Smooth muscle cell (in vitro differentiated cells): ENCODE measurements around the gene EML4. TPM values are rescaled to one million over a fixed set of nuclear protein-coding genes. Genes with fewer than 3 reads are reported as not detected.
A peak's percentile ranks its signal among the peaks of the same experiment; 100 is the strongest.
"Not testable (repeated sequence)": the region's sequence is repeated elsewhere in the genome, so short reads cannot be mapped to it uniquely, and the experiment has no call there.

Source experiments
- DNase-seq: peaks from one replicate; lab custom pipeline; 2025; ENCODE audit not compliant: unreplicated experiment; lab: John Stamatoyannopoulos, UW
- H2AFZ ChIP-seq: fragments of 200-600 bp; sonication (generic); 2 replicates; pipeline ENCODE4 v1.6.0; 2016; ENCODE audit warnings: antibody characterized with exemption, low read depth, mild to moderate bottlenecking
- H3F3A ChIP-seq: fragments of 200-600 bp; sonication (generic); 2 replicates; pipeline ENCODE4 v1.6.0; 2017; ENCODE audit warnings: antibody characterized with exemption, low read depth
- H3K27ac ChIP-seq: fragments of 200-600 bp; sonication (generic); 2 replicates; pipeline ENCODE4 v1.5.1; 2016; ENCODE audit warnings: low read depth, mild to moderate bottlenecking
- H3K27me3 ChIP-seq: fragments of 200-600 bp; sonication (generic); 2 replicates; pipeline ENCODE4 v1.6.1; 2016; ENCODE audit warnings: low read depth, mild to moderate bottlenecking
- H3K36me3 ChIP-seq: fragments of 200-600 bp; sonication (generic); 2 replicates; pipeline ENCODE4 v1.5.1; 2016; ENCODE audit warnings: low read depth
- H3K4me1 ChIP-seq: fragments of 200-600 bp; sonication (generic); 2 replicates; pipeline ENCODE4 v1.5.1; 2016; ENCODE audit warnings: low read depth
- H3K4me2 ChIP-seq: fragments of 200-600 bp; sonication (generic); 2 replicates; pipeline ENCODE4 v1.6.0; 2016; ENCODE audit warnings: mild to moderate bottlenecking
- H3K4me3 ChIP-seq: fragments of 200-600 bp; sonication (generic); 2 replicates; pipeline ENCODE4 v1.5.1; 2016; ENCODE audit warnings: mild to moderate bottlenecking
- H3K79me2 ChIP-seq: fragments of 200-600 bp; sonication (generic); 2 replicates; pipeline ENCODE4 v1.6.0; 2016; ENCODE audit warnings: low read depth, mild to moderate bottlenecking
- H3K9ac ChIP-seq: fragments of 200-600 bp; sonication (generic); 2 replicates; pipeline ENCODE4 v1.6.0; 2016; ENCODE audit warnings: low read depth
- H3K9me3 ChIP-seq: fragments of 200-600 bp; sonication (generic); replicated peaks from 2 replicates; pipeline ENCODE4 v1.5.1; 2016; ENCODE audit warnings: low read depth
- H4K20me1 ChIP-seq: fragments of 200-600 bp; sonication (generic); 2 replicates; pipeline ENCODE4 v1.6.0; 2016; ENCODE audit warnings: low read depth
- WGBS: methylation state at CpG from one replicate; pipeline ENCODE4 v1.1.7; 2016; ENCODE audit warnings: low lambda C conversion rate; 5-methylcytosine and 5-hydroxymethylcytosine counted together
- polyA plus RNA-seq: library from polyadenylated mRNA; unstranded; fragments of >200 nt; fragmentation: Nextera tagmentation; extraction: Ambion mirVana; gene quantifications from 2 replicates; pipeline ENCODE4 v1.2.1, GENCODE V29; 2016
- total RNA-seq: library from RNA; depleted of rRNA; stranded (reverse); fragments of >200 nt; gene quantifications from 2 replicates; pipeline ENCODE4 v1.2.3, GENCODE V29; 2014
- TF ChIP-seq, protein P1 (sequence below): fragments of 200-600 bp; sonication (generic); IDR thresholded peaks from 2 replicates; pipeline ENCODE4 v1.5.1; 2017; ENCODE audit warnings: borderline replicate concordance, mild to moderate bottlenecking, antibody characterized with exemption; ENCODE audit not compliant: insufficient read depth, poor library complexity, severe bottlenecking

Gene EML4
- total and polyA plus RNA-seq, 2 experiments from 2014 or later: 33.6 to 46.2 TPM

DNA sequence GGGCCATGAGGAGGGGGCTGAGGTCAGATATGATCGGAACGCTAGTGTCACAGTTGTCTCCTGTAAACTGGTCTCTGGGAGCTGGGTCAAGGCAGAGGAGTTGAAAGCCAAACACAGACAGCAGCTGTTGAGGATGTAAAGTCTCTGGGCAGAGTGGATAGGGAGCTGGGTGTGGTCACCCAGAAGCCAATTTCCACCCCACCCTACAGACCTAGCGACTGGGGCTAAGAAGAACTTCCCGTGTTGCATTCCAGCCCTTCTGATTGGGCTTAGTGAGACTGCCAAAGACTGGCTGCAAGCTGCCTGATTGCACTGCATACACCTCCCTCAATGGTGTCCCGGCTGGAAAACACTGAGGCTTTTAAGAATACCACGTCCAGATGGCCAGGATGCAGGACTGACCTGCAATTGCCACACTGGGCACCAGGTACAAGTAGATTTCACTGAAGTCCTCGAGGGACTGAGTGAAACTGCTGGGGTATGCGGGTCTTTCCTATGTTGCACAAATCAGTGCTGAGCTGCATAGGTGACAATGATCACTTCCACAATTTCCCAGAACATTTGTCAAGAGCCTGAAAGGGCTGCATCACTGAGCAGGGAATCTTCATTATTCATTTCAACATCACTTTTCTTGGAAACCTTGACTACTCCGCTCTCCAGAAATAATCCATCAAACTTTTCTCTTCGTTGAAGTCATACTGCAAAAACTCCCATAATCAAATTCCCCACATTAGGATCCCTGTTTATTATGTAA is 43.1 kb upstream of the EML4 start:
- no peak overlapping the region for H3K27ac ChIP-seq
- 62% methylated on average over 10 of the region's 10 CpGs for WGBS
- no peaks in the 10 kb centered on the region for H4K20me1 ChIP-seq
- no peaks in the 10 kb centered on the region for H3K9me3 ChIP-seq
- peak overlapping the region; percentile 52 for H3K4me2 ChIP-seq
- no peak overlapping the region for H3K9ac ChIP-seq
- no peak overlapping the region for H3K4me3 ChIP-seq
- no peaks in the 10 kb centered on the region for H3K79me2 ChIP-seq
- DNase-seq: no peak
- peaks cover 30% of the 10 kb centered on the region for H3K4me1 ChIP-seq
- no peaks in the 10 kb centered on the region for H3K36me3 ChIP-seq
- TF ChIP-seq, protein P1, sequence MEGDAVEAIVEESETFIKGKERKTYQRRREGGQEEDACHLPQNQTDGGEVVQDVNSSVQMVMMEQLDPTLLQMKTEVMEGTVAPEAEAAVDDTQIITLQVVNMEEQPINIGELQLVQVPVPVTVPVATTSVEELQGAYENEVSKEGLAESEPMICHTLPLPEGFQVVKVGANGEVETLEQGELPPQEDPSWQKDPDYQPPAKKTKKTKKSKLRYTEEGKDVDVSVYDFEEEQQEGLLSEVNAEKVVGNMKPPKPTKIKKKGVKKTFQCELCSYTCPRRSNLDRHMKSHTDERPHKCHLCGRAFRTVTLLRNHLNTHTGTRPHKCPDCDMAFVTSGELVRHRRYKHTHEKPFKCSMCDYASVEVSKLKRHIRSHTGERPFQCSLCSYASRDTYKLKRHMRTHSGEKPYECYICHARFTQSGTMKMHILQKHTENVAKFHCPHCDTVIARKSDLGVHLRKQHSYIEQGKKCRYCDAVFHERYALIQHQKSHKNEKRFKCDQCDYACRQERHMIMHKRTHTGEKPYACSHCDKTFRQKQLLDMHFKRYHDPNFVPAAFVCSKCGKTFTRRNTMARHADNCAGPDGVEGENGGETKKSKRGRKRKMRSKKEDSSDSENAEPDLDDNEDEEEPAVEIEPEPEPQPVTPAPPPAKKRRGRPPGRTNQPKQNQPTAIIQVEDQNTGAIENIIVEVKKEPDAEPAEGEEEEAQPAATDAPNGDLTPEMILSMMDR: no peak
- H3F3A ChIP-seq: peaks cover 17% of the 10 kb centered on the region
- no peaks in the 10 kb centered on the region for H3K27me3 ChIP-seq
- no peak overlapping the region for H2AFZ ChIP-seq

DNA sequence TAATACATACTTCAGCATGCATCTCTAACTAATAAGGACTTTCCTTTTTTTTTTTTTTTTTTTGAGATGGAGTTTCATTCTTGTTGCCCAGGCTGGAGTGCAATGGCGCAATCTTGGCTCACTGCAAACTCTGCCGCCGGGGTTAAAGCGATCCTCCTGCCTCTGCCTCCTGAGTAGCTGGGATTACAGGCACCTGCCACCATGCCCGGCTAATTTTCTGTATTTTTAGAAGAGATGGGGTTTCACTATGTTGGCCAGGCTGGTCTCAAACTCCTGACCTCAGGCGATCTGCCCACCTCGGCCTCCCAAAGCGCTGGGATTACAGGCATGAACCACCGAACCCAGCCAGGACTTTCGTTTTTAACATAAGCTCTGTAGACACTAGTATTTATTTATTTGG is 42.3 kb upstream of the EML4 start:
- not testable (repeated sequence) for H4K20me1 ChIP-seq, H3K27ac ChIP-seq, H3K36me3 ChIP-seq, DNase-seq, H2AFZ ChIP-seq, H3K9me3 ChIP-seq, H3K4me2 ChIP-seq, H3K9ac ChIP-seq, H3K79me2 ChIP-seq, H3K4me3 ChIP-seq, H3K27me3 ChIP-seq
- WGBS: 91% methylated on average over 10 of the region's 10 CpGs
- Histone ChIP-seq H3K4me1 (peaks cover 30% of the 10 kb centered on the region), H3F3A (peaks cover 21% of the 10 kb centered on the region)

DNA sequence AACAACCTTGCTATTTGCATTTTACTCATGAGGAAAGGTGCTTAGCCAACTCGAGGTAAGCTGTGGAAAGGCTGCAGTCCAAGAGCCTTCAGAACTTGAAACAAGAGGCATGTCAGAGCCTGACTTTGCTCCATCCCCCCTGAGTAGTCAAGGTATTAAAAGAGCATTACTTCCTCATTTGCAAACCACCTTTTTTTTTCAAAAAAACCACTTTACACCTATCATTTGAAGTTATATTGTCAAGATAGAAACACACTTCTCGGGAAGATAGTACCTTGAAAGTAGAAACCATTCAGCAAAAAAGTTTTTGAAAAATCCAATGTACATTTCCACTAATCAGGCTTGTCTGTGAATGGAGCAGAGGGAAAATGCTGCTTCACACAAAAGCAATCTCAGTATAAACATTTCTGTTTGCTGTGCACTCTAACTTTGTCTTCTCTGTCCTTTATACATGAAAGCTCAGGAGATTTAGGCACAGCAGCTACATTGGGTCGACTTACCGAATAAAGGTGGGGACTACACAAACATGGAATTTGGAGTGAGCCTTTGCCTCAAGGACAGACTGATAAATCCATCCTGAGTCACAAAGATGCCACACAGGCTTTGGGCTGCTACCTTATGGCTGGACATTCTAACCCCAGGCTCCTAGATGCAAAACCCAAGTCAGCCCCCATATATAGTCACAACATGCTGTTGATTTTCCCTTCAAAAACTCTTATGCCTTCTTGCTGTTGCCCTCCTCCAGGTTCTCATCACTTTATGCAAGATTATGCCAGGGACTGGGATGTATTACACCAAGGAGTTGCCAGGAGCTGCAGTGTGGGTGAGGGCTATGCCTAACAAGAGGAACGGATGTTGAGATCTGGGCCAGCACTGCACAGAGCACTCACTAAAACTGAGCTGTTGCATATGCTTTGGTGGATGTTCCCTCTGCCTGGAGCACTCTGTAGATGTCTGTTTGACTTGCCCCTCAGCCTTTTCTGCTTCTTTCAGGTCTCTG is 41.4 kb upstream of the EML4 start:
- Histone ChIP-seq H3F3A (peaks cover 26% of the 10 kb centered on the region), H3K36me3 (no peaks in the 10 kb centered on the region), H3K4me1 (peaks cover 38% of the 10 kb centered on the region), H3K9me3 (no peaks in the 10 kb centered on the region), H2AFZ (no peak overlapping the region), H3K9ac (no peak overlapping the region), H3K4me2 (no peak overlapping the region), H3K79me2 (no peaks in the 10 kb centered on the region), H3K27me3 (no peaks in the 10 kb centered on the region), H4K20me1 (no peaks in the 10 kb centered on the region), H3K4me3 (no peak overlapping the region), H3K27ac (no peak overlapping the region)
- 64% methylated on average over 5 of the region's 5 CpGs for WGBS
- no peak for DNase-seq
- TF ChIP-seq, protein P1: no peak
